ENCODE data around the gene H2BK1.

GRCh38 chr7:151168787-151169162, 41.5 kb downstream of the H2BK1 start:
- TF ChIP-seq POLR2AphosphoS5 (IDR thresholded peaks at IDR 0.05; ENCODE audit: low read depth, low read length): no peak
- TF ChIP-seq SIN3A (IDR thresholded peaks at IDR 0.05; ENCODE audit: borderline replicate concordance, insufficient read depth, low read depth, low read length): no peak
- no peak for TF ChIP-seq TCF7L2 (IDR thresholded peaks at IDR 0.05; ENCODE audit: low read depth, low read length)
- TF ChIP-seq CTCF (IDR thresholded peaks at IDR 0.05): no peak
- TF ChIP-seq REST (IDR thresholded peaks at IDR 0.05; ENCODE audit: insufficient read depth in 1 of 2, low read depth in 2 of 2, low read length in 1 of 2): no peak

All from Panc1 (cell line).